ENCODE data around the gene NARF.

The NARF gene

DNA sequence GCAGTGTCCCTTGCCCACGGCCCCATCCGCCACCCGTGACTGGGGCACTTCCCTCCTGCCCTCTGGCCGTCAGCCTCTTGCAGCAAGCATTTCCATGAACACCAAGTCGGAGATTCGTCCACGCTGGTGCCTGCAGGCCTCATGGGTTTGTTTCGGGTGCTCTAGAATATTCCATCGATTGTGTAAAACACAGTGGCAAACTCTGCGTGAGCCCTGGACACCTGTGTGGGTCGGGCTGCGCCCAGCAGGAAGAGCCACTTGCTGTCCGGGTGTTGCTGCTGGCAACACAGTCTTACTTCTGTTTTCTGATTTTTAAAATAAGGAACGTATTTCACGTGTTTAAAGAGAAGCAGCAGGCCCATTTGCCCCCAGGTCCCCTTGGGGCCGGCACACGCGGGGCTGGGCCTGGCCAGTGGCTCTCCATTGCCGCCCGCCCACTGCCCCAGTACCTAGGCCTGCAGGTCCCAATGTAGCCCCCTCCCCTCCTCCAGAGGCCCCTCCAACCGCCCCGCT lies 18.0 kb upstream of the NARF start:
- Histone ChIP-seq H3K36me3 (ENCODE audit: control insufficient read depth in 2 of 2, insufficient read depth in 2 of 2, low read length in 2 of 2) (peaks cover 16 to 27% of the 10 kb centered on the region in 2 donors), H3K9ac (ENCODE audit: low read depth in 1 of 2, low read length in 2 of 2) (no peak overlapping the region), H3K9me3 (ENCODE audit: control insufficient read depth in 2 of 2, low read length in 2 of 2) (no peaks in the 10 kb centered on the region), H3K4me3 (ENCODE audit: low read length in 2 of 2) (peak overlapping the region in 1 of 2 donors; percentile 13), H3K27ac (ENCODE audit: low read depth in 2 of 2, low read length in 2 of 2) (no peak overlapping the region), H3K4me1 (ENCODE audit: control insufficient read depth in 2 of 2, insufficient read depth in 2 of 2, low read length in 2 of 2) (peaks cover 0 to under 1% of the 10 kb centered on the region in 2 donors), H3K27me3 (ENCODE audit: control insufficient read depth in 2 of 2, insufficient read depth in 2 of 2, low read length in 2 of 2) (no peaks in the 10 kb centered on the region)

DNA sequence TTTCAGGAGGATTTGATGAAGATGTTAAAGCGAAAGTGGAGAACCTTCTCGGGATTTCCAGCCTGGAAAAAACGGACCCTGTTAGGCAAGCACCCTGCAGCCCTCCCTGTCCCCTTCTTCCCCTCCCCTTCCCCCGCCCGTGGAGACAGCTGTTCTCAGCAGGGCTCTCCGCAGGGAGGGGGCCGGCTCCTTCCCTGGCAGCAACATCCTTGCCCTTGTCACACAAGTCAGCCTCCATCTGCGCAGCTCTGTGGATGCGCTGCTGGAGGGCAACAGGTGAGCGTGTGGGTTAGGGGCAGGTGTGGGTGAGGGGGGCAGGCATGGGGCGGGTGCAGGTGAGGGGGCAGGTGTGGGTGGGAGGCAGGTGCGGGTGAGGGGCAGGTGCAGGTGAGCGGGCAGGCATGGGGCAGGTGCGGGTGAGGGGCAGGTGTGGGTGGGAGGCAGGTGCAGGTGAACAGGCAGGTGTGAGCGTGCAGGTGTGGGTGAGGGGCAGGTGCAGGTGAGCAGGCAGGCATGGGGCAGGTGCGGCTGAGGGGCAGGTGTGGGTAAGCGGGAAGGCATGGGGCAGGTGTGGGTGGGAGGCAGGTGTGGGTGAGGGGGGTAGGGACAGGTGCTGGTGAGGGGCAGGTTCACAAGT lies 17.4 kb upstream of the NARF start:
- Histone ChIP-seq H3K4me1 (ENCODE audit: control insufficient read depth in 2 of 2, insufficient read depth in 2 of 2, low read length in 2 of 2) (peaks cover 0 to 4% of the 10 kb centered on the region in 2 donors), H3K27me3 (ENCODE audit: control insufficient read depth in 2 of 2, insufficient read depth in 2 of 2, low read length in 2 of 2) (no peaks in the 10 kb centered on the region), H3K4me3 (ENCODE audit: low read length in 2 of 2) (no peak overlapping the region), H3K9ac (ENCODE audit: low read depth in 1 of 2, low read length in 2 of 2) (no peak overlapping the region), H3K9me3 (ENCODE audit: control insufficient read depth in 2 of 2, low read length in 2 of 2) (no peaks in the 10 kb centered on the region), H3K27ac (ENCODE audit: low read depth in 2 of 2, low read length in 2 of 2) (peak overlapping the region in 1 of 2 donors; percentile 43), H3K36me3 (ENCODE audit: control insufficient read depth in 2 of 2, insufficient read depth in 2 of 2, low read length in 2 of 2) (peaks cover 16 to 30% of the 10 kb centered on the region in 2 donors)

DNA sequence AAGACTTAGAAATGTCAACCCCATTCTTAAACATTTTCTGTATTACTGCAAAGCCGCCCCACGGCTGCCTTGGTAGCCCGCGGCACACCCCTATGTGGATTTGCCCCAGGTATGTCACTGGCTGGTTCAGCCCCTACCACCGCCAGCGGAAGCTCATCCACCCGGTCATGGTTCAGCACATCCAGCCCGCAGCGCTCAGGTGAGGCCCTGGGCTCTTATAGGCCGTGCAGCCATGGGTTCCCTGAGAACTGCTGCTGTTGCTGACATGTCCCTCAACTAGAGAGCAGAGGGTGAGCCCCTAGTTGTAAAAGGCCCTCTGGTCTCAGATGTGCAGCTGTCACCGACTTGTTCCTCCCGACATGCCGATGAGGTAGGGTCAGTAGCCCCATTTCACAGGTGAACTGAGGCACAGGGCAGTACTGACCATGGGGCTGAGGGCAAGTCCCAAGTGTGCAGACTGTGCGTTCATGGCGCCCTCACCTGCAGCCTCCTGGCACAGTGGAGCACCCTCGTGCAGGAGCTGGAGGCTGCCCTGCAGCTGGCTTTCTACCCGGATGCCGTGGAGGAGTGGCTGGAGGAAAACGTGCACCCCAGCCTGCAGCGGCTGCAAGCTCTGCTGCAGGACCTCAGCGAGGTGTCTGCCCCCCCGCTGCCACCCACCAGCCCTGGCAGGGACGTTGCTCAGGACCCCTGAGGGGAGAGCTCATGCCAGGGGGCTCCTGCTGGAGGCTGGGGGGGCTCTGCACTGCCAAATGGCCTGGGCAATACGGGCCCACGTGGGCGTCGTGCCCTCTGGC lies 16.7 kb upstream of the NARF start:
- H3K27ac ChIP-seq (ENCODE audit: low read depth in 2 of 2, low read length in 2 of 2) = no peak overlapping the region
- no peaks in the 10 kb centered on the region for H3K9me3 ChIP-seq (ENCODE audit: control insufficient read depth in 2 of 2, low read length in 2 of 2)
- peaks cover 12 to 28% of the 10 kb centered on the region in 2 donors for H3K36me3 ChIP-seq (ENCODE audit: control insufficient read depth in 2 of 2, insufficient read depth in 2 of 2, low read length in 2 of 2)
- H3K27me3 ChIP-seq (ENCODE audit: control insufficient read depth in 2 of 2, insufficient read depth in 2 of 2, low read length in 2 of 2) = no peaks in the 10 kb centered on the region
- H3K4me1 ChIP-seq (ENCODE audit: control insufficient read depth in 2 of 2, insufficient read depth in 2 of 2, low read length in 2 of 2) = peaks cover 0 to 4% of the 10 kb centered on the region in 2 donors
- H3K4me3 ChIP-seq (ENCODE audit: low read length in 2 of 2) = no peak overlapping the region
- no peak overlapping the region for H3K9ac ChIP-seq (ENCODE audit: low read depth in 1 of 2, low read length in 2 of 2)

DNA sequence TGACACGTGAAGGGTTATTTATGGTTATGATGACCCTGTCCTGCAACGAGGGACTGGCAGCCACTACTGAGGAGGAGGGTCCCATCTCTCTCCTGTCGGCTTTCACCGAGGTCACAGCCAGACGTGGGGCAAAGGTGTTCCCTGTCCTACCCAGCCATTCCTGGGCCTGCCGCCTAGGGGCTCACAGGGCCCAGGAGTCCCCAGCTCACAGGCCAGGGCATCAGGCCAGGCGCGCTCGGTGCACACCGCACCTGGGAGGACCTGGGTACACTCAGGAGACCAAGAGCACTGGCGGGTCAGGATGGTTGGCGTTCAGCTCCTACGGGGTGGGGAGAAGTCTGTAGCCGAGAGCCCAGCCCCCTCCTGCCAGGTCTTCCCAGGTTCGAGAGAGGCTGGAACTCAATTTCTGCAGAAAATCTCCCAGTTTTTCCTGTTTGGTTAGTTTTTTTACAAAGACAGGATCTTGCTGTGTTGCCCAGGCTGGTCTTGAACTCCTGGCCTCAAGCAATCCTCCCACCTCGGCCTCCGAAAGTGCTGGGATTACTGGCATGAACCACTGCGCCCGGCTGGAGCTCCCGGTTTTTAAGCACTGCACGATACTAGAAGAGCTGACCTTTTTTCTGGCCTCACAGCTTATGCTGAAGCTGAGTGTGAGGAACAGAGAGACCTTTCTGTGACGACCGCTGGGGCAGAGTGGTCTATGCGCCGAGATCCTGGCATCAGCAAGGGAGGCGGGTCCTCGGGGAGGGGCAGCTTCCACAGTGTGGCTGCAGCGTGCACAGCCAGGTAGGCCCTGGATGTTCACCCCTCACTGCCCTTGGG lies 15.7 kb upstream of the NARF start:
- Histone ChIP-seq H3K9ac (ENCODE audit: low read depth in 1 of 2, low read length in 2 of 2) (no peak overlapping the region), H3K27me3 (ENCODE audit: control insufficient read depth in 2 of 2, insufficient read depth in 2 of 2, low read length in 2 of 2) (no peaks in the 10 kb centered on the region), H3K27ac (ENCODE audit: low read depth in 2 of 2, low read length in 2 of 2) (no peak overlapping the region), H3K4me1 (ENCODE audit: control insufficient read depth in 2 of 2, insufficient read depth in 2 of 2, low read length in 2 of 2) (peaks cover 0 to 4% of the 10 kb centered on the region in 2 donors), H3K9me3 (ENCODE audit: control insufficient read depth in 2 of 2, low read length in 2 of 2) (no peaks in the 10 kb centered on the region), H3K36me3 (ENCODE audit: control insufficient read depth in 2 of 2, insufficient read depth in 2 of 2, low read length in 2 of 2) (peaks cover 12 to 25% of the 10 kb centered on the region in 2 donors), H3K4me3 (ENCODE audit: low read length in 2 of 2) (no peak overlapping the region)

DNA sequence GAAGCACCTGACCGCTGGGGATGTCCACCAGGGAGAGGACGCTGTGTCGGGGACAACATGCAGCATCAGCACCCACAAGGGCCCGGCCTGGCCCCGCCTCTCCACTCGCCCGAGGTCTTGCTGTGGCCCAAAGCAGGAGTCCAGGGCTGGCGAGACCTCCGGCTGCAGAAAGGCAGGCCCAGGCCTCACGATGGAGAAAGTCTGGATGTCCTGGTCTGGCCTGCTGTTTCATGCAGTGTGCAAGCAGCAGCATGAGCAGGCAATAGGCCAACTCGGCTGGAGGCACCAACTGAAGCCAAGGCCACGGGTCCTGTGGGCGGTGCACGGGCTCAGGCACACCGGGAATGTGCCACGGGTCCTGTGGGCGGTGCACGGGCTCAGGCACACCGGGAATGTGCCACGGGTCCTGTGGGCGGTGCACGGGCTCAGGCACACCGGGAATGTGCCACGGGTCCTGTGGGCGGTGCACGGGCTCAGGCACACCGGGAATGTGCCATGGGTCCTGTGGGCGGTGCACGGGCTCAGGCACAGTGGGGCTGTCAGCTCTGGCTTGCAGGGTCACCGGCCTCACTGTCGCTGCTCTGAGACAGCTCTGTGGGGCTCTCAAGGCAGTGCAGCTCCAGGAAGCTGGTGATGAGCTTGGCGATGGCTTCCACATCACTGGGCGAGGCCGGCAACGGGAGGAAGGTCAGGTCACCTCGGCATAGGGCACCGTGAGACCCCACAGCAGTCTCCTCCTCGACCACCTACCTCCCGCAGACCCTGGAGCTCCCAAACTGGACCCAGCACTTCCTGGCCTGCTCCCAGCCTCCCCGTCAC lies 14.9 kb upstream of the NARF start:
- no peak overlapping the region for H3K4me3 ChIP-seq (ENCODE audit: low read length in 2 of 2)
- H3K36me3 ChIP-seq (ENCODE audit: control insufficient read depth in 2 of 2, insufficient read depth in 2 of 2, low read length in 2 of 2) = peaks cover 12 to 26% of the 10 kb centered on the region in 2 donors
- peaks cover 0 to 4% of the 10 kb centered on the region in 2 donors for H3K4me1 ChIP-seq (ENCODE audit: control insufficient read depth in 2 of 2, insufficient read depth in 2 of 2, low read length in 2 of 2)
- no peak overlapping the region for H3K27ac ChIP-seq (ENCODE audit: low read depth in 2 of 2, low read length in 2 of 2)
- no peak overlapping the region for H3K9ac ChIP-seq (ENCODE audit: low read depth in 1 of 2, low read length in 2 of 2)
- H3K9me3 ChIP-seq (ENCODE audit: control insufficient read depth in 2 of 2, low read length in 2 of 2) = no peaks in the 10 kb centered on the region
- H3K27me3 ChIP-seq (ENCODE audit: control insufficient read depth in 2 of 2, insufficient read depth in 2 of 2, low read length in 2 of 2) = no peaks in the 10 kb centered on the region

DNA sequence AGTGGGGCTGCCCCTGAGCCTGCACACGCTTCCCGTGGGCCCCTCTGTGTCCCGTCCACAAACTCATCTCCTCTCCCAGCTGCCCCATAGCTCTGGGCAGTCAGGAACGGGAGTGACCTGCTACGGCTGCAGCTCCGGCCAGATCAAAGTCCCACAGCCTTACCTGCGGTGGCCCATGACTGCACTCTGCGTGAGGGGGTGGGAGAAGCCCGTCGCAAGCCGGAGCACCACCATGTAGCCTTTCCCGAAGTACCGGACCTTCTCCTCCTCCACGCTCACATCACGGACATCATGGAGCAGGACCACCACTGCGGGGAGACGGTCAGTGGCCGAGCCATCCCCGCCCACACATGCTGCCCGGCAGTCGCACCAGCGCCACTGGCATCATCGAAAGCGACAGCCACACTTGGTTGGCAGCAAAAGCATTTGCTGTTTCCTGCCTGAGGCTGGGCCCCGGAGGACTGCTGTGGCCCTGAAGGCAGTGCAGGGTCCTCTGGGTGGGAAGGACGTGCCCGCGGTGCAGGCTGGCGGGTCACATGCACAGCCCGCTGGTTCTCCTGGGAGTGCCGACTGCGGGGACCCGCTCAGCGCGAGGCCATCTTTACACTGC lies 14.2 kb upstream of the NARF start:
- no peak overlapping the region for H3K9ac ChIP-seq (ENCODE audit: low read depth in 1 of 2, low read length in 2 of 2)
- H3K4me1 ChIP-seq (ENCODE audit: control insufficient read depth in 2 of 2, insufficient read depth in 2 of 2, low read length in 2 of 2) = peaks cover 0 to 8% of the 10 kb centered on the region in 2 donors
- H3K27ac ChIP-seq (ENCODE audit: low read depth in 2 of 2, low read length in 2 of 2) = no peak overlapping the region
- no peaks in the 10 kb centered on the region for H3K9me3 ChIP-seq (ENCODE audit: control insufficient read depth in 2 of 2, low read length in 2 of 2)
- H3K27me3 ChIP-seq (ENCODE audit: control insufficient read depth in 2 of 2, insufficient read depth in 2 of 2, low read length in 2 of 2) = no peaks in the 10 kb centered on the region
- no peak overlapping the region for H3K4me3 ChIP-seq (ENCODE audit: low read length in 2 of 2)
- H3K36me3 ChIP-seq (ENCODE audit: control insufficient read depth in 2 of 2, insufficient read depth in 2 of 2, low read length in 2 of 2) = peaks cover 12 to 26% of the 10 kb centered on the region in 2 donors

DNA sequence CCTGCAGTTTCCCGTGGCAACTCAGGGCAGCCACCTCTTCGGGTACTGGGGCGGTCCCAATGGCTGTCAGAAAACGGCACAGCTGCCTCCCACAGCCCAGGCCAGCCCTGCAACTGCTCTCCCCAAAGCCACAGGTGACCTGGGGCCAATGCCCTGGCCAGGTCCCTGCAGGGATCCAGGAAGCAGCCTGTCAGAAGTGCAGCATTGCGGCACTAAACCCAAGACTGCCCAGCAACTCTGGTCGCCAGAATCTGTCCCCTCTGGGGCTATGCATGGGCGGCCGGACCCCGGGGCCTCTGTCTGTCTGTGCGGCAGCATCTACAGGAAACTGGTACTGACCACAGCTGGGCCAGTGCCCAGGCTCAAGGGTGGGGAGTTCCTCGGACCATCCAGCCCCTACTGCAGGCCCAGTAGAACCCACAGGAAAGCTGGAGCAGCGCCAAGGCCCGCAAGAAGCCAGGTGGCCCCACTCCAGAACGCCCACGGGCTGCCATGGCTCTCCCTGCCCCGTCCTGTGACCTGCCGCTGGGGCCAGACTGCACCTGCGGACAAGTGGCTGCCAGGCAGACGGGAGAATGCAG lies 13.5 kb upstream of the NARF start:
- no peaks in the 10 kb centered on the region for H3K9me3 ChIP-seq (ENCODE audit: control insufficient read depth in 2 of 2, low read length in 2 of 2)
- no peak overlapping the region for H3K27ac ChIP-seq (ENCODE audit: low read depth in 2 of 2, low read length in 2 of 2)
- H3K4me3 ChIP-seq (ENCODE audit: low read length in 2 of 2) = no peak overlapping the region
- H3K4me1 ChIP-seq (ENCODE audit: control insufficient read depth in 2 of 2, insufficient read depth in 2 of 2, low read length in 2 of 2) = peaks cover 0 to 12% of the 10 kb centered on the region in 2 donors
- no peaks in the 10 kb centered on the region for H3K27me3 ChIP-seq (ENCODE audit: control insufficient read depth in 2 of 2, insufficient read depth in 2 of 2, low read length in 2 of 2)
- peaks cover 12 to 26% of the 10 kb centered on the region in 2 donors for H3K36me3 ChIP-seq (ENCODE audit: control insufficient read depth in 2 of 2, insufficient read depth in 2 of 2, low read length in 2 of 2)
- no peak overlapping the region for H3K9ac ChIP-seq (ENCODE audit: low read depth in 1 of 2, low read length in 2 of 2)

DNA sequence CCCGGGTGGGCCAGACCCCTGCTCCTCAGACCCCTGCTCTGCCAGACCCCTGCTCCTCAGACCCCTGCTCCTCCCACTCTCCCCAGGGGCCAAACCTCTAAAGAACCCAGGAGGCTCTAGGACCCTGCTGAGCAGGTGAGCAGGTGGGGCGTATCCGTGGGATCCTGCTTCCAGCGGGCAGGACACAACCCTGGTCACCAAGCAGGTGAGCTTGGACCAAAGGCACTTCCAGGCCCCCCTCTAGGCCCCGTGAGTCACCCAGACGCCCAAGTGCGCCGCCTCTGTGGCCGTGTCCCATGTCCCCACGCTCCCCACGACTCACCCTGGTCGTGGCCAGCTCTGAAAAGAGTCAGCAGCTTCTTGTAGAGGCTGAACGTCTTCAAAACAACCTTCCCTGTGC lies 13.0 kb upstream of the NARF start:
- H3K27me3 ChIP-seq (ENCODE audit: control insufficient read depth in 2 of 2, insufficient read depth in 2 of 2, low read length in 2 of 2) = no peaks in the 10 kb centered on the region
- no peak overlapping the region for H3K4me3 ChIP-seq (ENCODE audit: low read length in 2 of 2)
- no peak overlapping the region for H3K9ac ChIP-seq (ENCODE audit: low read depth in 1 of 2, low read length in 2 of 2)
- H3K9me3 ChIP-seq (ENCODE audit: control insufficient read depth in 2 of 2, low read length in 2 of 2) = no peaks in the 10 kb centered on the region
- peaks cover 0 to 12% of the 10 kb centered on the region in 2 donors for H3K4me1 ChIP-seq (ENCODE audit: control insufficient read depth in 2 of 2, insufficient read depth in 2 of 2, low read length in 2 of 2)
- H3K36me3 ChIP-seq (ENCODE audit: control insufficient read depth in 2 of 2, insufficient read depth in 2 of 2, low read length in 2 of 2) = peaks cover 12 to 26% of the 10 kb centered on the region in 2 donors
- H3K27ac ChIP-seq (ENCODE audit: low read depth in 2 of 2, low read length in 2 of 2) = no peak overlapping the region

DNA sequence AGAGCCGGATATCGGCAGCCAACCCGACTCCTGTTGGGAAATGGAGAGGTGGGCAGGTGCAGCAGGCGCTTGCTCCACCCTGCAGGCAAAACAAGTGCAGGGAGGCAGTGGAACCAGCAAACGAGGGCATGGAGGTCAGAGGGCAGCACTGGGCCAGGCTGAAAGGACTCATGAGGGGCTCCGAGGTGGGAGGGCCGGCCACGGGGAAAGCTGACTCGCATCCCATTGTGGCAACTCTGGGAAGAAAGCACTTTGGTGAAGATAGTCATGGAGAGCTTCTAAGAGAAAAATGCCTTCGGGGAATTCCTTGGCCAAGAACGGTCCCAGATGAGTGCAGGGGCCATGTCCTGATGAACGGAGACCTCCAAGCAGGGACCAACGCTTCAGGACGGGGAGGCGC lies 12.4 kb upstream of the NARF start:
- H3K4me3 ChIP-seq (ENCODE audit: low read length in 2 of 2) = no peak overlapping the region
- no peak overlapping the region for H3K27ac ChIP-seq (ENCODE audit: low read depth in 2 of 2, low read length in 2 of 2)
- peaks cover 12 to 26% of the 10 kb centered on the region in 2 donors for H3K36me3 ChIP-seq (ENCODE audit: control insufficient read depth in 2 of 2, insufficient read depth in 2 of 2, low read length in 2 of 2)
- H3K27me3 ChIP-seq (ENCODE audit: control insufficient read depth in 2 of 2, insufficient read depth in 2 of 2, low read length in 2 of 2) = no peaks in the 10 kb centered on the region
- H3K9ac ChIP-seq (ENCODE audit: low read depth in 1 of 2, low read length in 2 of 2) = no peak overlapping the region
- H3K9me3 ChIP-seq (ENCODE audit: control insufficient read depth in 2 of 2, low read length in 2 of 2) = no peaks in the 10 kb centered on the region
- H3K4me1 ChIP-seq (ENCODE audit: control insufficient read depth in 2 of 2, insufficient read depth in 2 of 2, low read length in 2 of 2) = peaks cover 0 to 12% of the 10 kb centered on the region in 2 donors

All from mucosa of rectum (tissue), 2 donors.